ENCODE measurements around the gene GDNF.
"Not testable (repeated sequence)": the region's sequence is repeated elsewhere in the genome, so short reads cannot be mapped to it uniquely, and the experiment has no call there.

The GDNF gene

DNA sequence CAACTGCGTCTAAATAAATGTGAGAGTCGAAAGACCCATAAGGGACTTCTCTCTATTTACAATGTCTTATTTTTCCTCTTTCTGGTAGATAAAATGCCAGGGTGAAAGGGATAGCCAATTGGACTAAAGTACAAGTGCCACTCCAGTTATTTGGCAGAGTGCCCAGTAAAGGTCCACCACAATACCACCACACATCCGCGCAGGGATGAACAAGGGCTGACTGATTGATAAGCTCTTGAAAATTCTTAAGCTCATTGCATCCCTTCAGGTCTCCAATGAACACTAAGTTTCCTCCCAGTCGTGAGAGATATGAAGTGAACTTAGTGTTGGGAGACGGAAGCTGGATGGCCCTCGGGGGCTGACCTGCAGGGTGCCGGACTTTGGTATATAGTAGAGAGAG, 58.4 kb downstream of the GDNF start:
- DNase-seq (ENCODE audit: low spot score): not testable (repeated sequence)

DNA sequence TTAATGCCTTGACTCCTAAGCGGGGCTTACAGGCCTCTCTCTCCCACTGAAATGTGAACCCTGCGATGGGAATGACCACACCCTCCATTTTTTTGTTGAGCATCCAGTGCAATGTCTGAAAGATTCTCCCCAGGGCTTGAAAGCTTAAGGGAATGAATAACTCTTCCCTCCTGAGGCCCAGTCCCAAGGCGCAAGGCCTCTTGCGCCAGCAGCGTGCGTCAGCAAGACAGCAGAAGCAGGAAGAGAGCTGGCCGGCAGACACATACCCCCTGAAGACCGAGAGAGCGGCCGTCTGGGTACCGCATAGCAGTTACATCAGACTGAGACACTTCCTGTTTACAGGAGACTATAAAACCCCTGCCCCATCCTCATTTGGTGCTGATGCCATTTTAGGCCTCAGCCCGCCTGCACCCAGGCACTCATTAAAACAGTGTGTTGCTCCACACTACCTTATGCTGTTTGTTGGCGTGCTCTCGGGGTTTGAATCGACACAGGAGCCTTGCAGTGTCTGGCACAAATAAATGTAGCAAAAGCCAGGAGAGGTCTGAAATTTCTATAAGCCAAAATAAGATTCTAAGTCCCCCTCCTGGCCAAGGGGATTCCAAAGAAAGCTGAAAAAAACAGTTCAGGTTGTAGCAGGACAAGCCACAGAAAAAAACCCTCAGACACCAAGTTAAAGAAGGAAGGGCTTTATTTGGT, 62.3 kb downstream of the GDNF start:
- DNase-seq (ENCODE audit: low spot score): no peak

DNA sequence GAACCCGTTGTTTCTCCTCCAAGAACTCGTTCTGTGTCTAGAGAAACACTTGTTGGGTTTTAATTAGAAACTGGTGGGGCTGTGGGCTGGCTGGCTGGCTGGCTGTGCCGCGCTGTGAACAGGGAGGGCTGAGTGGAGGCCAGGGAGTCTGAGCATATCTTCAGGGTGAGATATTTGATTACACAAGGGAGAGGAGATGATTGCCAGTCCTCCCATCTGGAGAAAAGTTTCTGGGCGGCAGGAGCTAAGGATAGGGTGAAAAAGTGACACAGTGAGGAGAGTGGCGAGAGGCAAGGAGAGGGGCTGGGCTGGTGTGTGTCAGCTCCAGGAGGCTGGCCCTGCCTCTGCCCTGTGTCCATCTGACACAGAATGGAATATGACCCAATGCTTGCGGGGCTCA, 63.0 kb downstream of the GDNF start:
- DNase-seq (ENCODE audit: low spot score): no peak

DNA sequence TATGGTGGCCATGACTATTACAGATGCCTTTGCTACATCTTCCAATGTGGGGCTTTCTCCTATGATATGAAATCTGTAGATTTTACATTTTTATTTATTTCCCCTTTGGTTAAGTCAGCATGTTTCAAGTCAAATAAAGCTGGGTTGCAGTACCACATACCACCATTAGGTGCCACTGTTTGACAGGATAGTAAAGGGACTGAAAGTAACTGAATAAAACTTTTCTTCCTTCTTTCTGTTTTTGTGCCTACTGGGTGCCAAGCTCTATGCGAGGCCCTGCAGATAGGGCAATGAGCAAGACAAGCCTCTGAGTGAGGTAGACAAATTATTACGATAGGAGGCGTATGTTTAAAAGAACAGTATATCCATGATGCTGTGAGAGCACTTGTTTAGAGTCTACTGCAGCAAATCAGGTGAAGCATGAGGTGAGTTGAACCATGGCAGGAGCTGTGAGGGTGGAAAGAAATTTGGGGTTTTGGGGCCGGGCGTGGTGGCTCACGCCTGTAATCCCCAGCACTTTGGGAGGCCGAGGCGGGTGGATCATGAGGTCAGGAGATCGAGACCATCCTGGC, 64.8 kb downstream of the GDNF start:
- DNase-seq (ENCODE audit: low spot score): no peak

DNA sequence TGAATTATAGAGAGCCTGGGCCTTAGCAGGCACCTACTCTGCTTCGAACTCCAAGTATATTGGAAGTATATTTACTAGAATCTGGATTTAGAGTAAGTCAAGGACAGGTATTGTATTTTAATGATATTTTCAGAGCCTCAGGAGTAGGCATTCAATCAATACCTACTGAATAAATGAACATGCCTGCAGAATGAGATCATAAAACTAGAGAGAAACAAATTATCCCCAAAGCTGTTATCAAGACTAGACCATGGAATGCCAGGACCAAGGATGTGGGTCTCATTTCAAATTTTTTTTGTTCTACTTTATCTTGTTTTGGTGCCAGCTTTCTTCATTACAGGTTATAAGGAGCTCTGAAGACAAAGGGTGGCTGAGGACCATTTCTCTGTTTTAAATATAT, 66.0 kb downstream of the GDNF start:
- no peak for DNase-seq (ENCODE audit: low spot score)

DNA sequence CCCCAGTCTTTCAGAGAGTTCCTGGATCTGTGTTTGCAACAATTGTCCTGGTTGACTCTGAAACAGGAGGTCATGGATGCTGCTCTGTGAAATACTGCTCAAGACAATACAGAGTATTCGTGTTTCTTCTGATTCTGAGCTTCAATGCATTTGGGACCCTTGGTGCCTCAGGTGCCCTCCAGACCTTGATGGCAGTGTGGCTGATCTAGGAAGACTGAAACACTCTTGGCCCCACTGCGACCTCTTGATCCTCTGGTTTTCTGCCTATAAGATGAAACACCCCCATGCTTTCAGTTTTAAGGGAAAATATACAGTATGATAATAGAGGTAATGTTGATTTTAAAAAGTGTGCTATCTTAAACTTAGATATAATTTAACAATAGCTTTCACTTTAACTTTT, 67.6 kb downstream of the GDNF start:
- DNase-seq (ENCODE audit: low spot score): no peak

DNA sequence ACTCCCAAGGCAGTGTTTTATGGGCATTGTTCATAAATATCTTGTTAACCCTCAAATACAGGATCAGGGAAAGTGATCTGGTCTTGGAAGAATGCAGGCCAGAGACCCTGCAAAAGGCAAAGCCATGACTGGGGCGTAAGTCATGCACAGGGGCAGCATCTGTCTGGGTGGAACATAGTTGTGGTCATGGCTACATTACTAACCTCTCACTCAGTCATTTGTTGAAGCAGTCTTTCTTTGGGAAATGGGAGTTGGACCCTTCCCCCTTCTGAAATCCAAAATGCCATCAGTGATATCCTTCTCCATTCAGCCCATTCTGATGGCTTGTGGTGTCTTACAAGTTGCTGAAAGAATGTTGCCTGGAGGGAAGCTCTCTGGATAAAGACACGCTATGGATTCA, 68.1 kb downstream of the GDNF start:
- no peak for DNase-seq (ENCODE audit: low spot score)

DNA sequence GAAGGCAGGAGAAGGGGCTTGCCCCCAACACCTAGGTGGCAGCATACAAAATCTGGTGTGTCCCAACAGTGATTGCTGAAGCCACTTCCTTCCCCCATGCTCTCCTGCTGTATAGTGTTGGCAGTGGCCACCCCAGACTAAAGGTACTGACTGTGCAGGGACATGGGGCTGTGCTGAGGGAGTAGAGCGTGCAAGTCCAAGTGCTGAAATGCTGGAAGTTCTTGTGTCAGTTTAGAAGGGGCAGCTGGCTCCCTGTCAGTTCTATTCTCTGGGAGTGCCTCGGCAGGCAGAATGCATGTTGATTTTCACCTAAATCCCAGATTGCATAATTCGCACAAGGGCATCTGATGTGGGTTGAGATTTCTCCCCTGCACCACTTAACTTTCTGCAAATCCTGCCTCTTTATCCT, 68.6 kb downstream of the GDNF start:
- DNase-seq (ENCODE audit: low spot score): no peak

DNA sequence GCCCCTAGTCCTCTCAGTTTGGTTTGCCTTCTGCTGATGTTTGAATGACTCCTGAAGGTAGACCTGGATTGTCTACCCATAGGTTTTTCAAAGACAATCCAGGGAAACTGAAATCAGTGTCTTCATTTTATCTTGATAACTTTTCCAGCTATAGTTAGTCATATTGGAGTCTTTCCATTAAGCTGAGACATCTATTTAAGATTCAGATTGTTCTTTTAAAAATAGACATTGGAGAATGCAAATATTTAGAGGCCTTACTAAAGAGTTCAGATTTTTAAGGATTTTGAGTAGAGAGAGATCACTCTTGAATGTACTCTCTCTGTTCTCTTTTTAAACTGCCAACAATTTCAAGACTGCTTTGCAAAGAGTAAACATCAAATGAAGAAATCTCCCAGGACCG, 69.1 kb downstream of the GDNF start:
- no peak for DNase-seq (ENCODE audit: low spot score)

DNA sequence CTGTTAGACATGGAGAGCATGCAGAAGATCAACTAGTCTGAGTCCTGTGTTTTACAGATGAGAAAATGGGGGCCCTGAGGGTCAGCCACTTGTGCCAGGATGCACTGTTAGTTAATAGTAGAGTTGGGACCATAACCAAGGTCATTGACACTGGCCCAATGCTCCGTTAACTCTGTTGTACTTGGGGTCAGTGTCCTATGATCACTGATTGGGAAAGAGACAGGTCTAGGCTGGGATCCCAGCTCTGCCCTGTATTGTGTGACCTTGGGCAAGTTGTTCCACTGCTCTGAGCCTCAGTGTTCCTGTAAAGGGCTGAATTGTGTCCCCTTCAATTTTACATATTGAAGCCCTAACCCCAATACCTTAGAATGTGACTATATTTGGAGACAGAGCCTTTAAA, 70.0 kb downstream of the GDNF start:
- DNase-seq (ENCODE audit: low spot score): no peak

DNA sequence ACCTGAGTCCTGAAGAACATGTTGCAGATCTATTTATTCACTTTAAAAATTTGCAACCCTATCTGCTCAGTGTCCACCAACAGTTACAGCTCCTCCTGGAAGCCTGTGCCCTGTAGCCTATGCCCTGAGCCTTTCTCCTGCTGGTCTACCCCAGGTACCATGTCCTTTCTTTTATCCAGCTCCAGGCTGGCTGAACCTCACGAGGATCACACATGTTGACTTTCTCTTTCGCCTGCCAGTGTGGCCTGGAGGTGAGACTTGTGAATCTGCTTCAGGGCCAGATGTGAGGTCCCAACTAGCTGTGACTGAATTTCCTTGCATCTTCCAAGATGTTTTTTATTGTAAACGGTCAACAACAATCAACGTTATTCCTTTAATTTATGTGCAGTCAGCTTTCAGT, 70.7 kb downstream of the GDNF start:
- DNase-seq (ENCODE audit: low spot score): no peak

DNA sequence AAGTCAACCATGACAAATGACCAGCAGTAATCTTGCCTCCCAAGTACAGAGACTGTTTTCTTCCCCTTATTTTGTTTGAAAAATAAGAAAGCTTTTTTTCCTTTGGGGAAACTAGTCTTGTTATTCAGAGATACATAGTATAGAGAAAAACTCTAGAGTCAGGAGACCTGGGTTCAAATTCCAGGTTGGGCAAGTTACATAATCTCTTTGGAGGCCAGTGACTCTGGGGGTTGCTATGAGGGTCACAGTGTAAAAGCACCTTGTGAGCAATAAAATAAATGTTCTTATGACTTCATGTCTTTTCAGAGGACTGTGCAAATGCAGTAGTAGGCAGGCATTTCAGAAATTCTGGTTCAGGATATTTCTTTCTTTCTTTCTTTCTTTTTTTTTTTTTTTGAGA, 71.5 kb downstream of the GDNF start:
- no peak for DNase-seq (ENCODE audit: low spot score)

DNA sequence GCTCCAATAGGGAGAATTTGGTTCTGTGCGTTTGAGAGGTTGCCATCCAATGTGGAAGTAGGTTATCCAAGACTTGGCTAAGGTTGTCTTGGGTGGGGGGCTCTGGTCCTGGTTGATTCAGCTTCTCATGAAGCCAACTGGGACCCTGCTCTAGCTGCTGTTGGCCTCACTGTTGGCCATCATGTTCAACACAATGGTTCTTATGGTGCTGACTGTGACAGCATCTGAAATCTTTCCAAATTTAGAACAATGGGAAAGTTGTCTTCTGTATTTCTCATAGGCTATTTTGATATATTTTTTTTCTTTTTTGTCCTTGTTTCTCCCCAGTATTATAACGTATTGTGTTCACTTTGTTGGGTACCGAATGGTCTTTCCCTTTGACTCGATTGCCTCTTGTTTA, 71.9 kb downstream of the GDNF start:
- no peak for DNase-seq (ENCODE audit: low spot score)

DNA sequence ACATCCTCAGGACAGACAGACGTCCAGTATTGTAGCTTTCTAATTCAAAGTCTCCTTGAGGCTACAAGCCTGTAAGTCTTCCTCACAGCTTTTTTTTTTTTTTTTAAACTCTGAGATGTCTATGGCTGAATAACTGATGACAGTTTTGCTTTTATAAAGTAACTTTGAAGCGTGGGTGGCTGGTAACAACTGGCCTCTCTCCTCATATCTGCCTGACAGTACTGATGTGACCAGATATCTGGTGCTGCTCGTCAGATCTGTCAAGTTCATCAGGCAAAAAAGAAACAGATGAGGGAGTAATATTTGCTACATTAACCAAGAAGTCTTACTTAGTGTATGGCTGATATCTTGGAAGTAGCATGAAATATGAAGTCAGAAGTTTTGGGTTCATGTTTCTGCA, 72.6 kb downstream of the GDNF start:
- no peak for DNase-seq (ENCODE audit: low spot score)
